HEK293 (cell line): Measurements from ENCODE around the gene DYNLT3.

ENCODE experiments used
- CTCF ChIA-PET: fragments of 350-600 bp; formaldehyde crosslinking; extraction: SDS; loops from one replicate; lab custom pipeline; 2021; ENCODE audit warnings: antibody characterized with exemption; lab: Yijun Ruan, JAX
- POLR2A ChIA-PET: fragments of 300-600 bp; formaldehyde crosslinking; extraction: SDS; loops from one replicate; lab custom pipeline; 2020; ENCODE audit warnings: antibody characterized with exemption, inconsistent platforms; lab: Yijun Ruan, JAX
- H3K27ac ChIP-seq: fragments of 200-500 bp; sonication (Bioruptor generic); 2 replicates; pipeline ENCODE4 v1.5.1; 2014; ENCODE audit warnings: low read depth, low read length, control low read depth, inconsistent platforms; ENCODE audit errors: extremely low read depth
- H3K36me3 ChIP-seq, 2 experiments: fragments of 200-500 bp in 1 of 2; sonication (Bioruptor generic) in 1 of 2; 1 replicate in 1 of 2; 2 replicates in 1 of 2; pipeline ENCODE4 v1.5.1; 2014 to 2017; ENCODE audit warnings: inconsistent platforms in 2 of 2, low read length in 2 of 2; ENCODE audit not compliant: control insufficient read depth in 2 of 2, insufficient read depth in 1 of 2
- H3K4me1 ChIP-seq: fragments of 200-500 bp; sonication (Bioruptor generic); 2 replicates; pipeline ENCODE4 v1.5.1; 2014; ENCODE audit warnings: mild to moderate bottlenecking, low read length, inconsistent platforms; ENCODE audit not compliant: control insufficient read depth, insufficient read depth
- H3K4me3 ChIP-seq: 2 replicates; pipeline ENCODE4 v1.5.1; 2011; ENCODE audit warnings: low read depth, mild to moderate bottlenecking, control low read depth, low read length, moderate library complexity
- H3K9me3 ChIP-seq: fragments of 200-500 bp; sonication (Bioruptor generic); 2 replicates; pipeline ENCODE4 v1.5.1; 2014; ENCODE audit warnings: low read depth, low read length, inconsistent platforms; ENCODE audit not compliant: control insufficient read depth, insufficient read depth
- BCL11B ChIP-seq: fragments of 450-650 bp; formaldehyde crosslinking; IDR thresholded peaks from 2 replicates; pipeline ENCODE4 v1.5.1; 2016; ENCODE audit warnings: low read depth, missing biosample characterization, missing genetic modification characterization
- KLF7 ChIP-seq: fragments of 450-650 bp; formaldehyde crosslinking; IDR thresholded peaks from 2 replicates; pipeline ENCODE4 v1.5.1; 2016; ENCODE audit warnings: missing biosample characterization, missing genetic modification characterization, borderline replicate concordance
- MEIS1 ChIP-seq: sonication (generic); formaldehyde crosslinking; IDR thresholded peaks from 2 replicates; pipeline ENCODE4 v1.8.1; 2022; ENCODE audit warnings: missing genetic modification reagents, mild to moderate bottlenecking, borderline replicate concordance
- MYNN ChIP-seq: fragments of 450-650 bp; formaldehyde crosslinking; IDR thresholded peaks from 2 replicates; pipeline ENCODE4 v1.5.1; 2016; ENCODE audit warnings: missing biosample characterization, missing genetic modification characterization, borderline replicate concordance
- MZF1 ChIP-seq: fragments of 450-650 bp; formaldehyde crosslinking; IDR thresholded peaks from 2 replicates; pipeline ENCODE4 v1.5.1; 2017; ENCODE audit warnings: missing biosample characterization, missing genetic modification characterization, borderline replicate concordance
- REPIN1 ChIP-seq: fragments of 450-650 bp; formaldehyde crosslinking; IDR thresholded peaks from 2 replicates; pipeline ENCODE4 v1.5.1; 2017; ENCODE audit warnings: missing biosample characterization, missing genetic modification characterization, low read depth
- TCF7L2 ChIP-seq: IDR thresholded peaks from 2 replicates; pipeline ENCODE4 v1.6.1; 2011; ENCODE audit warnings: low read depth, mild to moderate bottlenecking, inconsistent platforms, low read length, moderate library complexity, borderline replicate concordance
- ZBTB1 ChIP-seq: fragments of 450-650 bp; formaldehyde crosslinking; IDR thresholded peaks from 2 replicates; pipeline ENCODE4 v1.5.1; 2016; ENCODE audit warnings: missing biosample characterization, missing genetic modification characterization
- ZFHX2 ChIP-seq: fragments of 450-650 bp; formaldehyde crosslinking; conservative IDR thresholded peaks from 2 replicates; pipeline ENCODE4 v1.5.1; 2016; ENCODE audit warnings: missing biosample characterization, missing genetic modification characterization
- ZNF112 ChIP-seq: fragments of 450-650 bp; formaldehyde crosslinking; IDR thresholded peaks from 2 replicates; pipeline ENCODE4 v1.5.0; 2017; ENCODE audit warnings: missing biosample characterization, missing genetic modification characterization
- ZNF132 ChIP-seq: fragments of 450-650 bp; formaldehyde crosslinking; IDR thresholded peaks from 2 replicates; pipeline ENCODE4 v1.5.1; 2017; ENCODE audit warnings: missing biosample characterization, missing genetic modification characterization, borderline replicate concordance
- ZNF155 ChIP-seq: fragments of 450-650 bp; formaldehyde crosslinking; IDR thresholded peaks from 2 replicates; pipeline ENCODE4 v1.5.1; 2016; ENCODE audit warnings: missing biosample characterization, missing genetic modification characterization
- ZNF202 ChIP-seq: fragments of 450-650 bp; formaldehyde crosslinking; IDR thresholded peaks from 2 replicates; pipeline ENCODE4 v1.5.1; 2016; ENCODE audit warnings: missing biosample characterization, missing genetic modification characterization, borderline replicate concordance
- ZNF214 ChIP-seq: fragments of 450-650 bp; formaldehyde crosslinking; IDR thresholded peaks from 2 replicates; pipeline ENCODE4 v1.5.1; 2017; ENCODE audit warnings: missing biosample characterization, mild to moderate bottlenecking, missing genetic modification characterization, borderline replicate concordance
- ZNF292 ChIP-seq: fragments of 450-650 bp; formaldehyde crosslinking; IDR thresholded peaks from 2 replicates; pipeline ENCODE4 v1.5.1; 2016; ENCODE audit warnings: low read depth, missing biosample characterization, missing genetic modification characterization, borderline replicate concordance
- ZNF521 ChIP-seq: fragments of 450-650 bp; formaldehyde crosslinking; IDR thresholded peaks from 2 replicates; pipeline ENCODE4 v1.5.1; 2017; ENCODE audit warnings: missing biosample characterization, mild to moderate bottlenecking, missing genetic modification characterization
- ZNF529 ChIP-seq: fragments of 450-650 bp; formaldehyde crosslinking; IDR thresholded peaks from 2 replicates; pipeline ENCODE4 v1.5.1; 2017; ENCODE audit warnings: missing genetic modification characterization, missing biosample characterization; ENCODE audit not compliant: insufficient replicate concordance
- ZNF555 ChIP-seq: fragments of 450-650 bp; formaldehyde crosslinking; conservative IDR thresholded peaks from 2 replicates; pipeline ENCODE4 v1.5.1; 2017; ENCODE audit warnings: missing biosample characterization, mild to moderate bottlenecking, missing genetic modification characterization, inconsistent platforms
- ZNF621 ChIP-seq: fragments of 450-650 bp; formaldehyde crosslinking; IDR thresholded peaks from 2 replicates; pipeline ENCODE4 v1.5.1; 2017; ENCODE audit warnings: missing biosample characterization, missing genetic modification characterization
- ZNF660 ChIP-seq: fragments of 450-650 bp; IDR thresholded peaks from 2 replicates; pipeline ENCODE4 v1.5.1; 2018; ENCODE audit warnings: missing biosample characterization, mild to moderate bottlenecking, missing genetic modification characterization
- ZNF777 ChIP-seq: fragments of 450-650 bp; formaldehyde crosslinking; IDR thresholded peaks from 2 replicates; pipeline ENCODE4 v1.5.1; 2017; ENCODE audit warnings: missing biosample characterization, missing genetic modification characterization, borderline replicate concordance
- ZNF837 ChIP-seq: fragments of 450-650 bp; formaldehyde crosslinking; IDR thresholded peaks from 2 replicates; pipeline ENCODE4 v1.5.1; 2016; ENCODE audit warnings: missing biosample characterization, missing genetic modification characterization
- ZSCAN16 ChIP-seq: fragments of 450-650 bp; formaldehyde crosslinking; IDR thresholded peaks from 2 replicates; pipeline ENCODE4 v1.5.1; 2016; ENCODE audit warnings: missing biosample characterization, missing genetic modification characterization
- TF ChIP-seq, protein P1 (sequence below): fragments of 450-650 bp; formaldehyde crosslinking; IDR thresholded peaks from 2 replicates; pipeline ENCODE4 v1.5.1; 2017; ENCODE audit warnings: missing biosample characterization, missing genetic modification characterization
- TF ChIP-seq, protein P2 (sequence below): fragments of 450-650 bp; formaldehyde crosslinking; IDR thresholded peaks from 2 replicates; pipeline ENCODE4 v1.5.1; 2016; ENCODE audit warnings: missing biosample characterization, missing genetic modification characterization, borderline replicate concordance

DYNLT3 gene

GRCh38 chrX:37863728-37864127 lies 16.4 kb upstream of the DYNLT3 start:
- no peaks in the 10 kb centered on the region for H3K4me1 ChIP-seq
- no peak overlapping the region for H3K4me3 ChIP-seq
- no peak for TF ChIP-seq KLF7
- no peak for TF ChIP-seq ZNF521 (tag by site-specific recombination)
- TF ChIP-seq MZF1 = no peak
- TF ChIP-seq ZNF660 = no peak
- TF ChIP-seq ZNF529 (tag by site-specific recombination) = no peak
- no peak for TF ChIP-seq ZNF292 (tag by site-specific recombination)
- TF ChIP-seq ZNF555 (tag by site-specific recombination) = no peak
- no peak for TF ChIP-seq ZNF214 (tag by site-specific recombination)
- TF ChIP-seq ZNF837 (tag by site-specific recombination) = no peak
- no peak for TF ChIP-seq ZBTB1
- TF ChIP-seq ZNF202 (tag by site-specific recombination) = no peak
- H3K9me3 ChIP-seq = no peaks in the 10 kb centered on the region
- no peak overlapping the region for H3K27ac ChIP-seq
- ChIA-PET POLR2A (no interaction called here), CTCF (interaction anchor here (1.1 kb wide), 1 partner anchor 8 kb away, joined by 4 read pairs; no protein-coding TSS in a partner anchor)
- H3K36me3 ChIP-seq = no peaks in the 10 kb centered on the region

- no peaks in the 10 kb centered on the region for H3K9me3 ChIP-seq
- CTCF ChIA-PET = interaction anchor here (1.1 kb wide), 1 partner anchor 9 kb away, joined by 4 read pairs; no protein-coding TSS in a partner anchor
- TF ChIP-seq TCF7L2 (no peak), REPIN1 (no peak), ZNF777 (no peak), ZNF112 (tag by site-specific recombination) (no peak), ZNF214 (tag by site-specific recombination) (no peak), BCL11B (tag by site-specific recombination) (no peak), ZNF155 (tag by site-specific recombination) (no peak), ZFHX2 (tag by site-specific recombination) (no peak), ZNF132 (tag by site-specific recombination) (no peak), ZNF621 (tag by site-specific recombination) (no peak), ZSCAN16 (tag by site-specific recombination) (no peak), MYNN (tag by site-specific recombination) (no peak), MEIS1 (CRISPR knock-in tag) (no peak)
- TF ChIP-seq, protein P1, sequence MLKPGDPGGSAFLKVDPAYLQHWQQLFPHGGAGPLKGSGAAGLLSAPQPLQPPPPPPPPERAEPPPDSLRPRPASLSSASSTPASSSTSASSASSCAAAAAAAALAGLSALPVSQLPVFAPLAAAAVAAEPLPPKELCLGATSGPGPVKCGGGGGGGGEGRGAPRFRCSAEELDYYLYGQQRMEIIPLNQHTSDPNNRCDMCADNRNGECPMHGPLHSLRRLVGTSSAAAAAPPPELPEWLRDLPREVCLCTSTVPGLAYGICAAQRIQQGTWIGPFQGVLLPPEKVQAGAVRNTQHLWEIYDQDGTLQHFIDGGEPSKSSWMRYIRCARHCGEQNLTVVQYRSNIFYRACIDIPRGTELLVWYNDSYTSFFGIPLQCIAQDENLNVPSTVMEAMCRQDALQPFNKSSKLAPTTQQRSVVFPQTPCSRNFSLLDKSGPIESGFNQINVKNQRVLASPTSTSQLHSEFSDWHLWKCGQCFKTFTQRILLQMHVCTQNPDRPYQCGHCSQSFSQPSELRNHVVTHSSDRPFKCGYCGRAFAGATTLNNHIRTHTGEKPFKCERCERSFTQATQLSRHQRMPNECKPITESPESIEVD (tag by site-specific recombination) = no peak
- TF ChIP-seq, protein P2, sequence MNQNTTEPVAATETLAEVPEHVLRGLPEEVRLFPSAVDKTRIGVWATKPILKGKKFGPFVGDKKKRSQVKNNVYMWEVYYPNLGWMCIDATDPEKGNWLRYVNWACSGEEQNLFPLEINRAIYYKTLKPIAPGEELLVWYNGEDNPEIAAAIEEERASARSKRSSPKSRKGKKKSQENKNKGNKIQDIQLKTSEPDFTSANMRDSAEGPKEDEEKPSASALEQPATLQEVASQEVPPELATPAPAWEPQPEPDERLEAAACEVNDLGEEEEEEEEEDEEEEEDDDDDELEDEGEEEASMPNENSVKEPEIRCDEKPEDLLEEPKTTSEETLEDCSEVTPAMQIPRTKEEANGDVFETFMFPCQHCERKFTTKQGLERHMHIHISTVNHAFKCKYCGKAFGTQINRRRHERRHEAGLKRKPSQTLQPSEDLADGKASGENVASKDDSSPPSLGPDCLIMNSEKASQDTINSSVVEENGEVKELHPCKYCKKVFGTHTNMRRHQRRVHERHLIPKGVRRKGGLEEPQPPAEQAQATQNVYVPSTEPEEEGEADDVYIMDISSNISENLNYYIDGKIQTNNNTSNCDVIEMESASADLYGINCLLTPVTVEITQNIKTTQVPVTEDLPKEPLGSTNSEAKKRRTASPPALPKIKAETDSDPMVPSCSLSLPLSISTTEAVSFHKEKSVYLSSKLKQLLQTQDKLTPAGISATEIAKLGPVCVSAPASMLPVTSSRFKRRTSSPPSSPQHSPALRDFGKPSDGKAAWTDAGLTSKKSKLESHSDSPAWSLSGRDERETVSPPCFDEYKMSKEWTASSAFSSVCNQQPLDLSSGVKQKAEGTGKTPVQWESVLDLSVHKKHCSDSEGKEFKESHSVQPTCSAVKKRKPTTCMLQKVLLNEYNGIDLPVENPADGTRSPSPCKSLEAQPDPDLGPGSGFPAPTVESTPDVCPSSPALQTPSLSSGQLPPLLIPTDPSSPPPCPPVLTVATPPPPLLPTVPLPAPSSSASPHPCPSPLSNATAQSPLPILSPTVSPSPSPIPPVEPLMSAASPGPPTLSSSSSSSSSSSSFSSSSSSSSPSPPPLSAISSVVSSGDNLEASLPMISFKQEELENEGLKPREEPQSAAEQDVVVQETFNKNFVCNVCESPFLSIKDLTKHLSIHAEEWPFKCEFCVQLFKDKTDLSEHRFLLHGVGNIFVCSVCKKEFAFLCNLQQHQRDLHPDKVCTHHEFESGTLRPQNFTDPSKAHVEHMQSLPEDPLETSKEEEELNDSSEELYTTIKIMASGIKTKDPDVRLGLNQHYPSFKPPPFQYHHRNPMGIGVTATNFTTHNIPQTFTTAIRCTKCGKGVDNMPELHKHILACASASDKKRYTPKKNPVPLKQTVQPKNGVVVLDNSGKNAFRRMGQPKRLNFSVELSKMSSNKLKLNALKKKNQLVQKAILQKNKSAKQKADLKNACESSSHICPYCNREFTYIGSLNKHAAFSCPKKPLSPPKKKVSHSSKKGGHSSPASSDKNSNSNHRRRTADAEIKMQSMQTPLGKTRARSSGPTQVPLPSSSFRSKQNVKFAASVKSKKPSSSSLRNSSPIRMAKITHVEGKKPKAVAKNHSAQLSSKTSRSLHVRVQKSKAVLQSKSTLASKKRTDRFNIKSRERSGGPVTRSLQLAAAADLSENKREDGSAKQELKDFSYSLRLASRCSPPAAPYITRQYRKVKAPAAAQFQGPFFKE = no peak
- TF ChIP-seq, all 188 proteins: peak for 0
- POLR2A ChIA-PET = no interaction called here
- H3K27ac ChIP-seq = no peak overlapping the region
- H3K4me1 ChIP-seq = no peaks in the 10 kb centered on the region
- H3K4me3 ChIP-seq = no peak overlapping the region
- H3K36me3 ChIP-seq = no peaks in the 10 kb centered on the region
Observed at GRCh38 chrX:37862851-37863250, 15.5 kb upstream of the DYNLT3 start.
